Lung microvascular endothelial cell (primary cell): Measurements from ENCODE around the gene RSRC1. TPM values are rescaled to one million over a fixed set of nuclear protein-coding genes. Genes with fewer than 3 reads are reported as not detected.
"Not testable (repeated sequence)": the region's sequence is repeated elsewhere in the genome, so short reads cannot be mapped to it uniquely, and the experiment has no call there.

Experiments
- DNase-seq, 2 donors: peaks; one replicate each; pipeline versions ENCODE4 v3.0.0 to v3.0.0-alpha.2; 2010; ENCODE audit warnings: low read depth in 2 of 2
- total RNA-seq: library from RNA; depleted of rRNA; stranded (reverse); fragments of >200 nt; gene quantifications from 2 replicates; pipeline ENCODE4 v1.2.1, GENCODE V29; 2014

The RSRC1 gene
- total RNA-seq, 1 donor from 2014 or later, result 26.8 TPM

GRCh38 chr3:158384019-158384418, 274.1 kb downstream of the RSRC1 start:
- DNase-seq, result no peak

- no peak for DNase-seq
These were observed 285.5 kb downstream of the RSRC1 start for GRCh38 chr3:158395421-158395820.

GRCh38 chr3:158402590-158402989, 292.7 kb downstream of the RSRC1 start:
- DNase-seq, result no peak

- no peak for DNase-seq
These were observed 293.1 kb downstream of the RSRC1 start for GRCh38 chr3:158403013-158403412.

- peak in 1 of 2 donors; percentile 35 for DNase-seq
These were observed 294.3 kb downstream of the RSRC1 start for GRCh38 chr3:158404131-158404718.

GRCh38 chr3:158405507-158405906, 295.6 kb downstream of the RSRC1 start:
- DNase-seq, result no peak

- DNase-seq, result no peak
These were observed 298.1 kb downstream of the RSRC1 start for GRCh38 chr3:158407844-158408517.

GRCh38 chr3:158408518-158408897, 298.6 kb downstream of the RSRC1 start:
- not testable (repeated sequence) for DNase-seq

- DNase-seq, result no peak
These were observed 308.1 kb downstream of the RSRC1 start for GRCh38 chr3:158418035-158418434.

GRCh38 chr3:158419820-158420653, 310.1 kb downstream of the RSRC1 start:
- no peak for DNase-seq

GRCh38 chr3:158420654-158421396, 310.9 kb downstream of the RSRC1 start:
- DNase-seq, result peak in 1 of 2 donors; percentile 51

- no peak for DNase-seq
These were observed 320.6 kb downstream of the RSRC1 start for GRCh38 chr3:158430448-158430847.

GRCh38 chr3:158430968-158431367, 321.1 kb downstream of the RSRC1 start:
- DNase-seq, result no peak

- no peak for DNase-seq
These were observed 321.9 kb downstream of the RSRC1 start for GRCh38 chr3:158431829-158432228.

GRCh38 chr3:158434412-158435038, 324.6 kb downstream of the RSRC1 start:
- peak; percentile 69 to 80 for DNase-seq

- no peak for DNase-seq
These were observed 333.7 kb downstream of the RSRC1 start for GRCh38 chr3:158443632-158444031.

- no peak for DNase-seq
These were observed 337.5 kb downstream of the RSRC1 start for GRCh38 chr3:158447408-158447807.

- no peak for DNase-seq
These were observed 341.6 kb downstream of the RSRC1 start for GRCh38 chr3:158451405-158452055.

GRCh38 chr3:158452334-158452733, 342.4 kb downstream of the RSRC1 start:
- DNase-seq, result no peak

GRCh38 chr3:158453004-158453403, 343.1 kb downstream of the RSRC1 start:
- DNase-seq, result no peak

- no peak for DNase-seq
These were observed 344.0 kb downstream of the RSRC1 start for GRCh38 chr3:158453865-158454264.
